NCI-H526 treated with DMSO at 0.1 percent for 48 hours (cell line): ENCODE data around the gene LYST.
"Not testable (repeated sequence)": the region's sequence is repeated elsewhere in the genome, so short reads cannot be mapped to it uniquely, and the experiment has no call there.

Experiments
- DNase-seq: peaks from one replicate; lab custom pipeline; 2025; lab: John Stamatoyannopoulos, UW

The LYST gene

GRCh38 chr1:235857756-235858155, 8.9 kb downstream of the LYST start:
- DNase-seq, result no peak

- no peak for DNase-seq
Measured at GRCh38 chr1:235855811-235856429, 10.8 kb downstream of the LYST start.

- DNase-seq, result no peak
Measured at GRCh38 chr1:235854347-235854746, 12.4 kb downstream of the LYST start.

GRCh38 chr1:235853653-235854052, 13.1 kb downstream of the LYST start:
- no peak for DNase-seq

- DNase-seq, result no peak
Measured at GRCh38 chr1:235852887-235853286, 13.8 kb downstream of the LYST start.

GRCh38 chr1:235851939-235852338, 14.8 kb downstream of the LYST start:
- no peak for DNase-seq

GRCh38 chr1:235848251-235848650, 18.5 kb downstream of the LYST start:
- not testable (repeated sequence) for DNase-seq

- not testable (repeated sequence) for DNase-seq
Measured at GRCh38 chr1:235845656-235846107, 21.0 kb downstream of the LYST start.

- DNase-seq, result no peak
Measured at GRCh38 chr1:235844776-235845175, 21.9 kb downstream of the LYST start.

- peak; percentile 68 for DNase-seq
Measured at GRCh38 chr1:235843461-235843961, 23.2 kb downstream of the LYST start.

- no peak for DNase-seq
Measured at GRCh38 chr1:235841938-235842545, 24.7 kb downstream of the LYST start.

GRCh38 chr1:235838021-235838420, 28.7 kb downstream of the LYST start:
- no peak for DNase-seq

GRCh38 chr1:235835226-235835625, 31.5 kb downstream of the LYST start:
- no peak for DNase-seq

GRCh38 chr1:235834620-235835019, 32.1 kb downstream of the LYST start:
- peak; percentile 75 for DNase-seq

- no peak for DNase-seq
Measured at GRCh38 chr1:235832011-235832410, 34.7 kb downstream of the LYST start.

GRCh38 chr1:235831148-235831547, 35.6 kb downstream of the LYST start:
- DNase-seq, result no peak

GRCh38 chr1:235826102-235826854, 40.4 kb downstream of the LYST start:
- no peak for DNase-seq

- DNase-seq, result no peak
Measured at GRCh38 chr1:235825229-235825628, 41.5 kb downstream of the LYST start.

- no peak for DNase-seq
Measured at GRCh38 chr1:235823684-235824083, 43.0 kb downstream of the LYST start.

GRCh38 chr1:235822685-235823084, 44.0 kb downstream of the LYST start:
- no peak for DNase-seq

- DNase-seq, result no peak
Measured at GRCh38 chr1:235821361-235821981, 45.2 kb downstream of the LYST start.

GRCh38 chr1:235820061-235820460, 46.6 kb downstream of the LYST start:
- DNase-seq, result no peak
